ENCODE measurements around the gene DENND6B.
"Not testable (repeated sequence)": the region's sequence is repeated elsewhere in the genome, so short reads cannot be mapped to it uniquely, and the experiment has no call there.

DENND6B gene

DNA sequence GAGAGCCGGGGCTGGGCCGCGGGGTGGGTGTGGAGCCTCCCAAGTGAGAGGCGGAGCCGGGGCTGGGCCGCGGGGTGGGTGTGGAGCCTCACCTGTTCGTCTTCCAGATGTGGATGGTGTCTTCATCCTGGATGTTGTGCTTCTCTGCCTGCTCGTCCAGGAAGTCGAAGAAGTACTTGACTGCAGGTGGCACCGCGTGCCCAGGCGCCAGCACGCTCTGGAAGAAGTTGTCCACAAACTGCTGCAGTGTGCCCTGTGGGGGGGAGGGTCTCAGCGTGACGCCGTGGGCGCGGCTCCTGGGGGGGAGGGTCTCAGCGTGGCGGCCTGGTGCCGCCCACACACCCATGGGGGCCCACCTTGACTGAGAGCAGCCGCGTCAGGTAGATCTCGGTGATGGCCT, 49.1 kb downstream of the DENND6B start:
- FAIRE-seq (no peak), DNase-seq (ENCODE audit: insufficient read length, low spot score) (no peak)
- no peak for TF ChIP-seq TAF1 (IDR thresholded peaks at IDR 0.05; ENCODE audit: low read depth, low read length)
- no peak for TF ChIP-seq POU2F2 (IDR thresholded peaks at IDR 0.05; ENCODE audit: low read depth, low read length)
- no peak for TF ChIP-seq POLR2A (IDR thresholded peaks at IDR 0.05; ENCODE audit: low read depth, low read length)
- no peak for TF ChIP-seq POLR2AphosphoS5 (IDR thresholded peaks at IDR 0.05; ENCODE audit: low read depth, low read length)
- TF ChIP-seq SPI1 (IDR thresholded peaks at IDR 0.05; ENCODE audit: low read depth, low read length): no peak
- no peak for TF ChIP-seq PAX5 (IDR thresholded peaks at IDR 0.05; ENCODE audit: insufficient read depth, low read length, severe bottlenecking)

DNA sequence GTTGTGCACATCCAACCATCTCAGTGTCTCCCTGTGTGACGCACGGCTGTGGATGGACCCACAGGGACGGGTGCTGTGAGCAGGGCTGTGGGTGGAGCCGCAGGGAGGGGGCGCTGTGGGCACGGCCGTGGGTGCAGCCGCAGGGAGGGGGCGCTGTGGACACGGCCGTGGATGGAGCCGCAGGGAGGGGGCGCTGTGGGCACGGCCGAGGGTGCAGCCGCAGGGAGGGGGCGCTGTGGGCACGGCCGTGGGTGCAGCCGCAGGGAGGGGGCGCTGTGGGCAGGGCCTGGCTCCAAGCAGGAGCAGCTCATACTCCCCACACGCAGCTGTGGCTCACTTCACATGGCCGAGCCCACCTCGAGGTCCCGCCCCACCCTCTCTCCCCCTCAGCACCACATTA, 50.7 kb downstream of the DENND6B start:
- FAIRE-seq (peak; percentile 100), DNase-seq (ENCODE audit: insufficient read length, low spot score) (peak; percentile 89)
- no peak for TF ChIP-seq TAF1 (IDR thresholded peaks at IDR 0.05; ENCODE audit: low read depth, low read length)
- no peak for TF ChIP-seq POLR2AphosphoS5 (IDR thresholded peaks at IDR 0.05; ENCODE audit: low read depth, low read length)
- no peak for TF ChIP-seq SPI1 (IDR thresholded peaks at IDR 0.05; ENCODE audit: low read depth, low read length)
- no peak for TF ChIP-seq POU2F2 (IDR thresholded peaks at IDR 0.05; ENCODE audit: low read depth, low read length)
- no peak for TF ChIP-seq PAX5 (IDR thresholded peaks at IDR 0.05; ENCODE audit: insufficient read depth, low read length, severe bottlenecking)
- TF ChIP-seq POLR2A (IDR thresholded peaks at IDR 0.05; ENCODE audit: low read depth, low read length): no peak

DNA sequence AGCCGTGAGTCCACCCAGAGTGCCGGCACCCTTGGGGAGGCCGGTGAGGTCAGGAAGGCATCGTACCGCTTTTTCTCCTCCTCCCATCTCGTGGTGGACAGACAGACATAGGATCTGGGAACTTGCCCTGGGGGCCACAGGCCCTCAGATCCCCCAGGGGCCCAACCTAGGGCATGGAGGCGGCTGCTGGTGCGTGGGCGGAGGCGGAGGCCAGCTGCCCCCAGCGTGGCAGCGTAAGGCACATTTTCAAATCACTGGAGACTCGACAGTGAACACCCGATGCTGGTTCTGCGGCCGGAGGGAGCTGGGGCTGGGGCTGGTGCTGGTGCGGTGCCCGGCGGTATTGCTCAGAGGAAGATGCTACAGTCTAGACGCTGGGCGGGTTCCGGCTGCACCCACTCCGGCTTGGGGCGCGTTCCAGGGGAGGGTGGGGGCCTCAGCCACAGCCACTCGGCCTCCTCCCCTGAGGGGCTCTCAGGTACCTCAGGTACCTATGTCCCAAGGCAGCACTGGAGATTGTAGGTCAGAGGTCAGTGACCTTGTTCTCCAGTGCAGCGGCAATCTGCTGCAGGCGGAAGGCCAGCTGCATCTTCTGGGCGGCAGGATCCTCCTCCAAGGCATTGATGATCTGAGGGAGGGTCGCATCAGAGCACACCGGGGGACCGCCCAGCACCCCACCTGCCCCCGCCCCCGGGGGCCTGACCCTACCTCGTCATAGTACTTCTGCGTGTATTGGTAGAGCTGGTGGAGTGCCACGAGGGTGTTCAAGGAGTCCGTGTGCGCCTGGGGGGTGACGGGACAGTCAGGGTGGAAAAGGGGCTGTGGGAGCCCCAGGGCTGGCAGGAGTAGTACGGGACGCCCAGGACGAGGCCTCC, 51.4 kb downstream of the DENND6B start:
- FAIRE-seq (no peak), DNase-seq (ENCODE audit: insufficient read length, low spot score) (no peak)
- TF ChIP-seq SPI1 (IDR thresholded peaks at IDR 0.05; ENCODE audit: low read depth, low read length) (no peak), POLR2A (IDR thresholded peaks at IDR 0.05; ENCODE audit: low read depth, low read length) (no peak), POU2F2 (IDR thresholded peaks at IDR 0.05; ENCODE audit: low read depth, low read length) (no peak), PAX5 (IDR thresholded peaks at IDR 0.05; ENCODE audit: insufficient read depth, low read length, severe bottlenecking) (no peak), TAF1 (IDR thresholded peaks at IDR 0.05; ENCODE audit: low read depth, low read length) (no peak), POLR2AphosphoS5 (IDR thresholded peaks at IDR 0.05; ENCODE audit: low read depth, low read length) (no peak)

DNA sequence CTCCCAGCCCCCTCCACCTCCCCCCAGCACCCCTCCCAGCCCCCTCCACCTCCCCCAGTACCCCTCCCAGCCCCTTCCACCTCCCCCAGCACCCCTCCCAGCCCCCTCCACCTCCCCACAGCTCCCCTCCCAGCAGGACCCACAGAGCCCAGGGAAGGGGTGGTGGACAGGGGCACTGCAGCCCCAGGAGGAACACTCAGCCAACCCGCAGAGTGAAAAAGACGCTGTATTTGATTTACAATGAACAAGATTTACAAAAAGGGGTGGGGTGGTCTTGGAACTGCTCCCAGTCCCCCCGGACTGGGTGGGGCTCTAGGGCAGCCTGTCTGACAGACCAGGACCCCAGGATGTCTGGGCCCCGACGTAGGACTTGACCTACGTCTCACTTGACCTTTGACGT, 52.0 kb downstream of the DENND6B start:
- DNase-seq (ENCODE audit: insufficient read length, low spot score): no peak
- TF ChIP-seq TAF1 (IDR thresholded peaks at IDR 0.05; ENCODE audit: low read depth, low read length): no peak
- no peak for TF ChIP-seq SPI1 (IDR thresholded peaks at IDR 0.05; ENCODE audit: low read depth, low read length)
- no peak for TF ChIP-seq PAX5 (IDR thresholded peaks at IDR 0.05; ENCODE audit: insufficient read depth, low read length, severe bottlenecking)
- TF ChIP-seq POU2F2 (IDR thresholded peaks at IDR 0.05; ENCODE audit: low read depth, low read length): no peak
- no peak for TF ChIP-seq POLR2A (IDR thresholded peaks at IDR 0.05; ENCODE audit: low read depth, low read length)
- TF ChIP-seq POLR2AphosphoS5 (IDR thresholded peaks at IDR 0.05; ENCODE audit: low read depth, low read length): no peak
- FAIRE-seq: no peak

DNA sequence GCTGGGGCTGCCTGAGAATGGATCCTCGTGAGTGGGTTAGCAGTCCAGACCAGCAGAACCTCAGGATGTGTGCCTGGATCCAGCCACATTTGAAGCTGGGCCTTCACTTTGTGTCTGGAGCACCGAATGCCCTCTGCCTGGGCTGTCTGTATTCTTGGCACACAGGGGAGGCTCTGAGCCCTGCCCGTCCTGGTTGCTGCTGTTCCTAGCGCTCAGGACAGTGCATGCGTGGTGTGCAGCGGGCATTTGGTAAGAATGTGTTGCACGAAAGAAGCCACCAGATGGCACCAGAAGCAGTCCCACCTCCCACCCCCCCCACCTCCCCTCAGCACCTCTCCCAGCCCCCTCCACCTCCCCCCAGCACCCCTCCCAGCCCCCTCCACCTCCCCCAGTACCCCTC, 52.5 kb downstream of the DENND6B start:
- TF ChIP-seq POLR2AphosphoS5 (IDR thresholded peaks at IDR 0.05; ENCODE audit: low read depth, low read length) (no peak), POU2F2 (IDR thresholded peaks at IDR 0.05; ENCODE audit: low read depth, low read length) (no peak), PAX5 (IDR thresholded peaks at IDR 0.05; ENCODE audit: insufficient read depth, low read length, severe bottlenecking) (no peak), POLR2A (IDR thresholded peaks at IDR 0.05; ENCODE audit: low read depth, low read length) (no peak), SPI1 (IDR thresholded peaks at IDR 0.05; ENCODE audit: low read depth, low read length) (no peak), TAF1 (IDR thresholded peaks at IDR 0.05; ENCODE audit: low read depth, low read length) (no peak)
- no peak for DNase-seq (ENCODE audit: insufficient read length, low spot score)
- FAIRE-seq: peak; percentile 80

DNA sequence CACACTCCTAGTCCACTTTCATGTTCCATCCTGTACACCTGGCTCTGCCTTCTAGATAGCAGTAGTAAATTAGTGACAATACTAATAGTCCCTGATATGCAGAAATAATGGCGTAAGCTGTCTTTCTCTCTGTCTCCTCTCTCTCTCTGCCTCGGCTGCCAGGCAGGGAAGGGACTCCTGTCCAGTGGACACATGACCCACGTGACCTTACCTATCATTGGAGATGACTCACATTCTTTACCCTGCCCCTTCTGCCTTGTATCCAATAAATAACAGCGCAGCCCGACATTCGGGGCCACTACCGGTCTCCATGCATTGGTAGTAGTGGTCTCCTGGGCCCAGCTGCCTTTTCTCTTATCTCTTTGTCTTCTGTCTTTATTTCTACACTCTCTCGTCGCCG, 53.0 kb downstream of the DENND6B start:
- not testable (repeated sequence) for DNase-seq (ENCODE audit: insufficient read length, low spot score); FAIRE-seq

DNA sequence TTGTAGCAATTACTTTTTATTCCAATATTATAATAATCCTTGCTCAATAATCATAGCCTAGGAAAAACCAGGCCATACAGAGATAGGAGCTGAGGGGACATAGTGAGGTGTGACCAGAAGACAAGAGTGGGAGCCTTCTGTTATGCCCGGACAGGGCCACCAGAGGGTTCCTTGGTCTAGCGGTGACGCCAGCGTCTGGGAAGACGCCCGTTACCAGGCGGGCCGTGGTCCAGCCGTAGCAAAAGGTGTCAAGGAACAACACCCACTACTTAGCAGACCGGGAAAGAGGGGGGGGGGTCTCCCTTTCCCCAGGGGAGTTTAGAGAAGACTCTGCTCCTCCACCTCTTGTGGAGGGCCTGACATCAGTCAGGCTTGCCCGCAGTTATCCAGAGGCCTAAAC, 53.5 kb downstream of the DENND6B start:
- not testable (repeated sequence) for FAIRE-seq; DNase-seq (ENCODE audit: insufficient read length, low spot score)

DNA sequence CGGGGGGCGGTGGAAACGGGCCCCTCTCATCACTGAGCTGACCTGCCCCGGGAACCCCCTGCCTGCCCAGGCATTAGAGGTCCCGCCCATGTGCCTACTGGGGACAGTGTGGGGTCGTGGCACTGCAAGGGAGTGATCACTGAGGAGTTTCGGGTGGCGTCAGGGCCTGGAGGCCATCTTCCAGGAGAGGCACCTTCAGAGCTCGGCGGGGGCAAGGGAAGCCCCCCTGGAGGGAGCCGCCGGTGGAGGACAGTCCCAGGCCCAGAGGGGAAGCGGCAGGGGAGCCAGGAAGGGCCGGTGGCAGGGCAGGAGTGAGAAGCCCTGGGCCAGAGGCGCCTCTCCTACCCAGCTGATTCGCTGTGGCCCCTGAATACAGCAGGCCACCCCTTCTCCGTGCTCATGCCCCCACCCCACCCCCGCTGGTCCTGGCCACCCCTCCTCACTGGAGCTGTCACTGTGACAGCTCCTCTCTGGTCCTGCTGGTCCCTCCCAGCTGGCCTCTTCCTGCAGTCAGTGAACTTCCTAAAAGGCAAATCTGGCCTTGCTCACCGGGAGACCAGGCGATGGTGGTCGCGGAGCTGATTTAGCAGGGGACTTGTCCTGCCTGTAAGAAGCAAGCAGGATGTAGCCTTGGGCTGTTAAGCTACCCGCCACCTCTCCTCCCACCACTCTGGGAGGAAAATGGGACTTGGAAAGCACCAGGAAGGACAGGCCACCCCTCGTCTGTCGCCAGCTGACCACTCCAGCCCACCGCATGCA, 54.6 kb downstream of the DENND6B start:
- FAIRE-seq (no peak), DNase-seq (ENCODE audit: insufficient read length, low spot score) (no peak)
- no peak for TF ChIP-seq TAF1 (IDR thresholded peaks at IDR 0.05; ENCODE audit: low read depth, low read length)

DNA sequence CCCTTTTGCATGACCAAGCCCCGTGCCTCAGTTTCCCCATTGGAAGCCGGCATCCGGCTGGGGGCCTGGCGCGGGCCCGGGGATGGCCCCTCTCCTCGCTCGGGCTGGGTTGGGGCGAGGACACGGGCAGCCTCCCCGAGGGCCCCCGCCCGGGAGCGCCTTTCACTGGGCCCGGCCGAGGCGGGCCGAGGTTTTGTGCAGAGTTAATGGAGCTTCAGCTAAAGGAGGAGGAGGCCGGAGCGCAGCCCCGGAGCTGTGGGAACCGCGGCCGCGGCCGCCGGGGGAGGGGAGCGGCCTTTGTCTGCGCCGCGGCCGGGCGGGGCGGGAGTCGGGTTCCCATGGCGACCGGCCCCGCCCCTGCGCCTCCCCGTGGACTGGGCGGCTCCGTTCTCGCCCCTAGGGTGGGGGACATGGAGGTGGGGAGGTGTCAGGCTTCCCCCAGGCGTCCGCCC, 55.3 kb downstream of the DENND6B start:
- FAIRE-seq (peak; percentile 70), DNase-seq (ENCODE audit: insufficient read length, low spot score) (peak; percentile 83)
- no peak for TF ChIP-seq SPI1 (IDR thresholded peaks at IDR 0.05; ENCODE audit: low read depth, low read length)

DNA sequence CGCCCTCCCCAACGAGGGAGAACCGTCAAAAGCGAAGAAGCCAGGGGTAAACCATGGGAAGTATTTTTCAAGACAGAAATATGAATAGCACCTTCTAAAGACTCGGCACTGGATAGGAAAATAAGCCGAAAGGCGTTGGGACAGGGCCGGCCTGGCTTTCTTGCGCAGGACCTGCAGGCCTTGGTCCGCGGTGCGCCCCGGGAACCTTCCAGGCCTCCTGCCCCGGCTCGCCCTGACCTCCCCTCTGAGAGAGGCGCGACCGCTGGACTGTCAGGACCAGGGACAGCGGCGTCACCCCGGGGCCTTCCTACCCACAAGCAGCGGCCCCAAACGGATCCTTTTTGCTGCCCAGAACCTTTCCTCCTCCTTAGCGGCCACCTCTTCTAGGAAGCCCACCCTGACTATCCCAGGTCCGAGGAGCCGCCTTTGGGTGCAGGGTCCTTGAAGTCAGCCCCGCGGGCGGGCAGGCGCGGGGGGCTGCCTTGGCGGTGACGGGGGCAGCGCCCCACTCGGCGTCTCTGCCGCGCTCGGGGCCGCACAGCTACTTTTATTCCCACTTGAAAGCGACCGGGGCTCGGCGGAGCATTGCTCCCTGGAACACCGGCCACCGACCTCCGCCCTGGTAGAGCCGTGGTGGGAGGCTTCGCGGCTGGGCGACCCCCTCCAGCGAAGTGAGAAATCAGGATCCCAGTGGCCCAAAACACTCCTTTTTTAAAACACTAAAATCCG, 56.0 kb downstream of the DENND6B start:
- TF ChIP-seq TAF1 (IDR thresholded peaks at IDR 0.05; ENCODE audit: low read depth, low read length) (no peak), SPI1 (IDR thresholded peaks at IDR 0.05; ENCODE audit: low read depth, low read length) (no peak), POLR2A (IDR thresholded peaks at IDR 0.05; ENCODE audit: low read depth, low read length) (no peak), POLR2AphosphoS5 (IDR thresholded peaks at IDR 0.05; ENCODE audit: low read depth, low read length) (no peak), PAX5 (IDR thresholded peaks at IDR 0.05; ENCODE audit: insufficient read depth, low read length, severe bottlenecking) (no peak), POU2F2 (IDR thresholded peaks at IDR 0.05; ENCODE audit: low read depth, low read length) (no peak)
- DNase-seq (ENCODE audit: insufficient read length, low spot score) (peak; percentile 73), FAIRE-seq (peak; percentile 71)

Data from GM12891 (cell line).